Chondrocyte (in vitro differentiated cells): ENCODE data around the gene PREX1. TPM values are rescaled to one million over a fixed set of nuclear protein-coding genes. Genes with fewer than 3 reads are reported as not detected.

Experiments used
- DNase-seq: peaks from one replicate; pipeline ENCODE4 v3.0.0; 2021; ENCODE audit warnings: mixed read lengths, low spot score
- H3K27ac Mint-ChIP-seq: one replicate; pipeline ENCODE4 v1.8.0; 2021; ENCODE audit warnings: mild to moderate bottlenecking, moderate library complexity, mixed read lengths; ENCODE audit not compliant: unreplicated experiment
- H3K27me3 Mint-ChIP-seq: 2 replicates; pipeline ENCODE4 v1.8.0; 2021; ENCODE audit warnings: low read depth, mixed read lengths
- H3K36me3 Mint-ChIP-seq: 2 replicates; pipeline ENCODE4 v1.8.0; 2021; ENCODE audit warnings: low read depth, mixed read lengths
- H3K4me1 Mint-ChIP-seq: 2 replicates; pipeline ENCODE4 v1.8.0; 2021; ENCODE audit warnings: low read depth, mild to moderate bottlenecking, mixed read lengths
- H3K4me3 Mint-ChIP-seq: one replicate; pipeline ENCODE4 v1.8.0; 2021; ENCODE audit warnings: mild to moderate bottlenecking, moderate library complexity, mixed read lengths; ENCODE audit not compliant: unreplicated experiment
- H3K9me3 Mint-ChIP-seq: 2 replicates; pipeline ENCODE4 v1.8.0; 2021; ENCODE audit warnings: low read depth, mixed read lengths
- total RNA-seq: library from RNA; stranded (reverse); gene quantifications from 3 replicates; pipeline ENCODE4 v1.2.1, GENCODE V29; 2021
- TF ChIP-seq, protein P1 (sequence below): fragments of 200-600 bp; sonication (generic); IDR thresholded peaks from 2 replicates; pipeline ENCODE4 v1.5.0; 2021; ENCODE audit warnings: antibody characterized with exemption, mild to moderate bottlenecking, moderate library complexity

The PREX1 gene
- total RNA-seq, 1 donor from 2014 or later = 3.0 TPM

DNA sequence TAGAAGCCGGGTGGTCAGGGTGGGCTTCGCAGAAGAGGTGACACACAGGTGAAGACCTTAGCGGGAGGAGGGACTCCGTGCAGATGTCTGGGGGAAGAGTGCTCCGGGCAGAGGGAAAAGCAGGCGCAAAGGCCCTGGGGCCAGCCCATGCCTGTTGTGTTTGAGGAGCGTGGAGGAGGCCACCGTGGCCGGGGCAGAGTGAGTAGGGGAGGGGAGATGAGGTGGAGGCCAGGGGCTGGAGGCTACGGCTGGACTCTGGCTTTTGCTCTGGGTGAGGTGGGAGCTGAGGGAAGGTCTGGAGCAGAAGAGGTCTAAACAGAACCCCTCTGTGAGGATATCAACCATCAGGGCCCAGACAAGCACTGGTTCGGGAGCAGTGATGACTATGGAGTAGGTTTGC lies 244.0 kb downstream of the PREX1 start:
- H3K27me3 Mint-ChIP-seq = peaks cover 51% of the 10 kb centered on the region
- TF ChIP-seq, protein P1, sequence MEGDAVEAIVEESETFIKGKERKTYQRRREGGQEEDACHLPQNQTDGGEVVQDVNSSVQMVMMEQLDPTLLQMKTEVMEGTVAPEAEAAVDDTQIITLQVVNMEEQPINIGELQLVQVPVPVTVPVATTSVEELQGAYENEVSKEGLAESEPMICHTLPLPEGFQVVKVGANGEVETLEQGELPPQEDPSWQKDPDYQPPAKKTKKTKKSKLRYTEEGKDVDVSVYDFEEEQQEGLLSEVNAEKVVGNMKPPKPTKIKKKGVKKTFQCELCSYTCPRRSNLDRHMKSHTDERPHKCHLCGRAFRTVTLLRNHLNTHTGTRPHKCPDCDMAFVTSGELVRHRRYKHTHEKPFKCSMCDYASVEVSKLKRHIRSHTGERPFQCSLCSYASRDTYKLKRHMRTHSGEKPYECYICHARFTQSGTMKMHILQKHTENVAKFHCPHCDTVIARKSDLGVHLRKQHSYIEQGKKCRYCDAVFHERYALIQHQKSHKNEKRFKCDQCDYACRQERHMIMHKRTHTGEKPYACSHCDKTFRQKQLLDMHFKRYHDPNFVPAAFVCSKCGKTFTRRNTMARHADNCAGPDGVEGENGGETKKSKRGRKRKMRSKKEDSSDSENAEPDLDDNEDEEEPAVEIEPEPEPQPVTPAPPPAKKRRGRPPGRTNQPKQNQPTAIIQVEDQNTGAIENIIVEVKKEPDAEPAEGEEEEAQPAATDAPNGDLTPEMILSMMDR = no peak
- no peak overlapping the region for H3K27ac Mint-ChIP-seq
- no peaks in the 10 kb centered on the region for H3K4me1 Mint-ChIP-seq
- H3K9me3 Mint-ChIP-seq = no peaks in the 10 kb centered on the region
- no peak overlapping the region for H3K4me3 Mint-ChIP-seq
- DNase-seq = no peak
- H3K36me3 Mint-ChIP-seq = no peaks in the 10 kb centered on the region

DNA sequence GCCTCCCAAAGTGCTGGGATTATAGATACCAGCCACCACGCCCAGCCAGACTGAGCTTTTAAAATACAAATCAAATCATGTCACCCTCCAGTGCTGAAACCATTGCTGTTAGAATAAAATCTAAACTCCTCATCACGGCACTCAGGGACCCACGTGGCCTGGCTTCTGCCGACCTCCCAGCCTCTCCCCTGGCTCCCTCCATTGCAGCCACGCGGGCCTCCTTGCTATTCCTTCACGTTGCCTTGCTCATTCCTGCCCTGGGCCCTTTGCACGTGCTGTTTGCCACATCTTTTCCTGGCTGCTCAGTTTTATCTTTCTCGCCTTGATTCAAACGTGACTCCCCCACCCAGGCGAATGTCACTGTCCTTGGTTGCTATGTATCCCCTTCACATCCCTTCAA lies 244.6 kb downstream of the PREX1 start:
- Mint-ChIP-seq H3K27me3 (peaks cover 51% of the 10 kb centered on the region), H3K9me3 (no peaks in the 10 kb centered on the region), H3K4me1 (no peaks in the 10 kb centered on the region), H3K4me3 (no peak overlapping the region), H3K36me3 (no peaks in the 10 kb centered on the region), H3K27ac (no peak overlapping the region)
- no peak for DNase-seq
- TF ChIP-seq, protein P1 = no peak

DNA sequence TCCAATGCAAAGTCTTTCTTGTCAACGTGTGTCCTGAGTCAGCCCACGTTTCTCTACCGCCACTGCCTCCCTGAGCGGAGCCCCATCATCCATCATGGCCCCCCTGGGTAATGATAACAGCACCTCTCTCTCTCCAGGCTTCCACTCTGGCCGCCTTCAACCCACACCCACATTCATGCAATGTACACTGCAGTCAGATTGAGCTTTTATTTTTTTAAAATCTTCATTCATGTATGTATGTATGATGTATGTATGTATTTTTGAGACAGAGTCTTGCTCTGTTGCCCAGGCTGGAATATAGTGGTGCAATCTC lies 245.2 kb downstream of the PREX1 start:
- H3K27me3 Mint-ChIP-seq = peaks cover 50% of the 10 kb centered on the region
- H3K4me3 Mint-ChIP-seq = no peak overlapping the region

DNA sequence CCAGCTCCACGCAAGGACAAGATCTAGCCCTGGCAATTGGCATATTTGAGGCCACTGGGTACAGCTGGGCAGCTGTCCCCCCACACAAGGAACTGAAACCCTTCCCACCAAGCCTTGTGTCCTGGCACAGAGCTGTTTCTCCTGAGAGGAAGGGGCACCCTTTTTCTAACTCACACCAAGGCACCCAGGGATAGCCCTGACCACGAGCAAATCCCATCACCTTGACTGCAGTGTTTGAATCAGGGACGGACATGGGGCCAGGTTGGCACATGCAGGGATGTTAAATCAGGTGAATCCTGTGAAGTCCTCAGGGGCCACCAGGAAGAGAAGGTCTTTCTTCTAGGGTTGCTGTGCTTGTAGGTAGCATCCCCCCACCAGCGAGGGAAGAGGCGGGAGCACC lies 246.6 kb downstream of the PREX1 start:
- Mint-ChIP-seq H3K9me3 (no peaks in the 10 kb centered on the region), H3K27ac (no peak overlapping the region), H3K36me3 (no peaks in the 10 kb centered on the region)

More for the DNA sequence above, 245.2 kb downstream of the PREX1 start:
- DNase-seq = no peak
- H3K4me1 Mint-ChIP-seq = no peaks in the 10 kb centered on the region
- TF ChIP-seq, protein P1 = no peak
- no peak overlapping the region for H3K27ac Mint-ChIP-seq
- H3K36me3 Mint-ChIP-seq = no peaks in the 10 kb centered on the region
- H3K9me3 Mint-ChIP-seq = no peaks in the 10 kb centered on the region

DNA sequence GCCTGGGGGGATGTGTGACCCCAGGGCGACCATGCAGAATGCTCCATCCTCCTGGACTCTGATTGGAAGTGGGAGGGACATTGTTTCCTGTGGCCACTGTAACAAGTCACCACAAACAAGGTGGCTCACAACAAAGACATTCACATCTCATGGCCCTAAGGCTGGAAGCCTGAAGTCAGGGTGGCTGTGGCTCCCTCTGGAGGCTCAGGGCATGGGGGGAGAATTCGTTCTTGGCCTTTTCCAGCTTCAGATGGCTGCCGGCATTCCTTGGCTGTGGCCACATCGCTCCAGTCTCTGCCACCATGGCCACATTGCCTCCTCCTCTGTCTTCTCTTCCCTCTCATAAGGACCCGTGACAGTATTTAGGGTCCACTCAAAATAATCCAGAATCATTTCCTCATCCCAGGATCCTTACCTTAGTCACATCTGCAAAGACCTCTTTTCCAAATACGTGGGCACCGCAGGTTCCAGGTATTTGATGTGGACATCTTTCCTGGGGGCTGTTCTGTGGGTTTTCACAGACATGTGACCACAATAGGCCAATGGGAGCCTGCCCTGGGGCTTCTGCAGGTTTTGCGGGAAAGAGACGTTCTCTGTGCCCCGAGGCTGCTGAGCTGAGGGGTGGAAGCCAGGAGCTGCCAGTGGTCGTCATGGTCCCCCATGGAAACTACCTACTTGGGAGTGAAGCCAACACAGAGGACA lies 249.3 kb downstream of the PREX1 start:
- Mint-ChIP-seq H3K27ac (no peak overlapping the region), H3K36me3 (no peaks in the 10 kb centered on the region), H3K27me3 (peaks cover 40% of the 10 kb centered on the region), H3K9me3 (no peaks in the 10 kb centered on the region), H3K4me3 (no peak overlapping the region), H3K4me1 (no peaks in the 10 kb centered on the region)
- TF ChIP-seq, protein P1 = peak; percentile 21
- no peak for DNase-seq

More for the DNA sequence above, 246.6 kb downstream of the PREX1 start:
- TF ChIP-seq, protein P1 = no peak
- H3K4me3 Mint-ChIP-seq = no peak overlapping the region
- H3K27me3 Mint-ChIP-seq = peaks cover 54% of the 10 kb centered on the region
- DNase-seq = no peak
- no peaks in the 10 kb centered on the region for H3K4me1 Mint-ChIP-seq
